K562 (cell line): ENCODE data around the gene AVPI1. TPM values are rescaled to one million over a fixed set of nuclear protein-coding genes. Genes with fewer than 3 reads are reported as not detected.

Experiments used
- ADNP ChIP-seq: fragments of 200-800 bp; sonication (Bioruptor generic); IDR thresholded peaks from 2 replicates; pipeline ENCODE4 v1.6.1; 2016; ENCODE audit warnings: missing genetic modification characterization, missing compliant biosample characterization
- AFF1 ChIP-seq, 2 experiments: fragments of 450-650 bp; IDR thresholded peaks; 2 replicates each; pipeline ENCODE4 v1.6.1; 2018; ENCODE audit warnings: mild to moderate bottlenecking in 2 of 2, low read depth in 1 of 2; ENCODE audit not compliant: partially characterized antibody in 2 of 2
- CREB3L1 ChIP-seq: fragments of 450-650 bp; IDR thresholded peaks from 2 replicates; pipeline ENCODE4 v1.6.1; 2014; ENCODE audit warnings: low read depth, mild to moderate bottlenecking, moderate library complexity, borderline replicate concordance
- DDX20 ChIP-seq: fragments of 450-650 bp; IDR thresholded peaks from 2 replicates; pipeline ENCODE4 v1.6.1; 2016; ENCODE audit warnings: missing genetic modification characterization, low read depth, mild to moderate bottlenecking, missing compliant biosample characterization, moderate library complexity
- EWSR1 ChIP-seq: fragments of 450-650 bp; IDR thresholded peaks from 2 replicates; pipeline ENCODE4 v1.6.1; 2018; ENCODE audit warnings: borderline replicate concordance, mild to moderate bottlenecking, low read depth, moderate library complexity; ENCODE audit not compliant: partially characterized antibody
- MXD1 ChIP-seq: fragments of 250-450 bp; sonication (Bioruptor Pico); IDR thresholded peaks from 2 replicates; pipeline ENCODE4 v1.8.0; 2021; ENCODE audit warnings: borderline replicate concordance, mild to moderate bottlenecking, moderate library complexity; ENCODE audit not compliant: poor library complexity, severe bottlenecking
- NR4A1 ChIP-seq, 2 experiments: fragments of 250-450 bp in 1 of 2; fragments of 450-650 bp in 1 of 2; sonication (Bioruptor Pico) in 1 of 2; IDR thresholded peaks; 2 replicates each; pipeline versions ENCODE4 v1.4.0 to v1.6.1; 2016 to 2020; ENCODE audit warnings: mild to moderate bottlenecking in 2 of 2, missing compliant biosample characterization in 1 of 2, missing genetic modification characterization in 1 of 2, moderate library complexity in 1 of 2
- NUFIP1 ChIP-seq: fragments of 450-650 bp; IDR thresholded peaks from 2 replicates; pipeline ENCODE4 v1.6.1; 2018; ENCODE audit not compliant: partially characterized antibody
- PHF21A ChIP-seq: fragments of 450-650 bp; IDR thresholded peaks from 2 replicates; pipeline ENCODE4 v1.6.1; 2017; ENCODE audit warnings: low read depth, borderline replicate concordance
- PHTF2 ChIP-seq: fragments of 250-450 bp; sonication (Bioruptor Pico); IDR thresholded peaks from 2 replicates; pipeline ENCODE4 v1.5.0; 2021; ENCODE audit warnings: mild to moderate bottlenecking
- RBM25 ChIP-seq: fragments of 200-400 bp; formaldehyde crosslinking; IDR thresholded peaks from 2 replicates; pipeline ENCODE4 v1.6.1; 2018; ENCODE audit warnings: low read length, low read depth, moderate library complexity; ENCODE audit not compliant: severe bottlenecking
- RNF2 ChIP-seq: sonication (generic); IDR thresholded peaks from 2 replicates; pipeline ENCODE4 v1.6.1; 2016
- SP2 ChIP-seq: IDR thresholded peaks from 2 replicates; pipeline ENCODE4 v1.6.1; 2011; ENCODE audit warnings: mild to moderate bottlenecking, low read depth, low read length, moderate library complexity; ENCODE audit not compliant: poor library complexity, severe bottlenecking; ENCODE audit errors: extremely low read depth
- USF2 ChIP-seq: sonication (generic); formaldehyde crosslinking; IDR thresholded peaks from 2 replicates; pipeline ENCODE4 v1.5.0; 2020; ENCODE audit warnings: missing genetic modification reagents
- ZBTB43 ChIP-seq: sonication (generic); formaldehyde crosslinking; IDR thresholded peaks from 2 replicates; pipeline ENCODE4 v1.8.0; 2023; ENCODE audit warnings: mild to moderate bottlenecking, missing genetic modification reagents
- ZEB2 ChIP-seq: fragments of 450-650 bp; IDR thresholded peaks from 2 replicates; pipeline ENCODE4 v1.6.1; 2016
- ZNF184 ChIP-seq: sonication (generic); formaldehyde crosslinking; IDR thresholded peaks from 2 replicates; pipeline ENCODE4 v1.5.0; 2020; ENCODE audit warnings: missing genetic modification reagents
- ZNF354B ChIP-seq: fragments of 250-450 bp; sonication (Bioruptor Pico); IDR thresholded peaks from 2 replicates; pipeline ENCODE4 v1.4.0; 2020
- ZNF57 ChIP-seq: fragments of 450-650 bp; formaldehyde crosslinking; IDR thresholded peaks from 2 replicates; pipeline ENCODE4 v1.4.0; 2020; ENCODE audit warnings: mild to moderate bottlenecking, moderate library complexity
- polyA plus RNA-seq, 8 experiments: library from polyadenylated mRNA; depleted of rRNA in 4 of 8; stranded (reverse) in 5 of 8; unstranded in 3 of 8; fragments of >200 nt; fragmentation: Nextera tagmentation in 2 of 8; fragmentation: Illumina TruSeq in 1 of 8; extraction: Ambion mirVana in 2 of 8; extraction: Trizol in 1 of 8; gene quantifications; 2 replicates each; pipeline versions ENCODE4 v1.2.1 to v1.2.3, GENCODE V29; 2011 to 2014; ENCODE audit warnings: inconsistent platforms in 1 of 8, missing spikeins in 1 of 8
- total RNA-seq, 7 experiments: library from RNA; depleted of rRNA in 6 of 7; stranded (reverse); fragments of >200 nt in 6 of 7; fragmentation: Illumina TruSeq in 2 of 7; extraction: Trizol in 2 of 7; gene quantifications; 2 replicates each; pipeline versions ENCODE4 v1.2.1 to v1.2.3, GENCODE V29; 2011 to 2021; ENCODE audit warnings: low replicate concordance in 1 of 7

AVPI1 gene
- total and polyA plus RNA-seq, 9 of the 15 experiments (the other 6 are each of a cell fraction or from before 2014, with no cell fraction given), result 0.90 to 10.4 (median 7.4) TPM

- TF ChIP-seq AFF1 (IDR thresholded peaks at IDR 0.05; ENCODE audit: low read depth in 1 of 2, partially characterized antibody in 2 of 2) (no peak), ADNP (tag) (no peak), ZBTB43 (CRISPR knock-in tag) (no peak), NR4A1 (CRISPR knock-in tag; IDR thresholded peaks at IDR 0.05) (peak; percentile 62; the same call in 1 of the 2 replicates), NR4A1 (tag; IDR thresholded peaks at IDR 0.05) (no peak), RBM25 (no peak), PHF21A (no peak), ZNF184 (CRISPR knock-in tag) (0 out of 2 replicates have a peak, but pooled peaks have one; percentile 29), DDX20 (tag) (no peak), MXD1 (CRISPR knock-in tag) (peak; percentile 43), ZNF57 (CRISPR knock-in tag) (no peak), USF2 (CRISPR knock-in tag) (peak; percentile 86), PHTF2 (CRISPR knock-in tag) (no peak), EWSR1 (no peak), NUFIP1 (no peak), CREB3L1 (no peak), ZEB2 (no peak), ZNF354B (CRISPR knock-in tag) (no peak), SP2 (no peak), RNF2 (0 out of 2 replicates have a peak, but pooled peaks have one; percentile 34)
Observed at GRCh38 chr10:97686962-97687784, at the start of gene AVPI1 (continued).
